ENCODE data around the gene IER3. TPM values are rescaled to one million over a fixed set of nuclear protein-coding genes. Genes with fewer than 3 reads are reported as not detected.

The IER3 gene
- total and polyA plus RNA-seq, 2 of the 13 experiments (the other 11 are each of a cell fraction or from before 2014, with no cell fraction given) = 51.1 to 131 TPM

DNA sequence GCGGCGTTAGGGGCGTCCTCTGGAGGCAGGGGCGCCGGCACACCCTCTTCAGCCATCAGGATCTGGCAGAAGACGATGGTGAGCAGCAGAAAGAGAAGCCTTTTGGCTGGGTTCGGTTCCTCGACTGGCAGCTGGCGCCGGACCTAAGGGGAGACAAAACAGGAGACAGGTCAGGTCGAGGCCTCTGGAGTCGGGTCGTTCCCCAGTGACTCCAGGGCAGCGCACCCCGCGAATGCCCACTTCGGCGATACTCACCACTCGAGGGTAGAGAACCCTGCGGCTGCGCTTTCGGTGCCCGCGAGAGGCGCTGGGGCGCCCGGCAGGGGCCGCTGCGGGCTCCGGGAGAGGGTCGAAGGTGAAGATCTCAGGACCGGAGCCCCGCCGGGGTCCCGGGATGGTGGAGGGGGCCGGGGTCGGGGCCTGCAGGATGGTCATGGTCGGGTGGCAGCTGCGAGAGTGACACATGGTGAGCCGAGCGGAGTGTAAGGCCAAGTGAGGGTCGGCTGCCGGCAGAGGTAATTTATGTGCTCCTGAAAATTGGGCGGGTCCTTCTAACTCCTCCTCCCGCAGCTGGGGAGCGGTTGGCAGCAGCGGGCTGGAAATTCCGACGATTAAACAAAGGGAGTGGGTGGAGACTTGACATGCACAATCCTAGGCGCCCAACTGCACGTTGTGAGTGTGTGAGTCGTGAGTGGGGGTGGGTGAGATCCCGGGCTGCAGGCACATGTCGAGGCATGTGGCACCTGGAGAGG is at the start of gene IER3 (continued):
- TF ChIP-seq, protein P1, sequence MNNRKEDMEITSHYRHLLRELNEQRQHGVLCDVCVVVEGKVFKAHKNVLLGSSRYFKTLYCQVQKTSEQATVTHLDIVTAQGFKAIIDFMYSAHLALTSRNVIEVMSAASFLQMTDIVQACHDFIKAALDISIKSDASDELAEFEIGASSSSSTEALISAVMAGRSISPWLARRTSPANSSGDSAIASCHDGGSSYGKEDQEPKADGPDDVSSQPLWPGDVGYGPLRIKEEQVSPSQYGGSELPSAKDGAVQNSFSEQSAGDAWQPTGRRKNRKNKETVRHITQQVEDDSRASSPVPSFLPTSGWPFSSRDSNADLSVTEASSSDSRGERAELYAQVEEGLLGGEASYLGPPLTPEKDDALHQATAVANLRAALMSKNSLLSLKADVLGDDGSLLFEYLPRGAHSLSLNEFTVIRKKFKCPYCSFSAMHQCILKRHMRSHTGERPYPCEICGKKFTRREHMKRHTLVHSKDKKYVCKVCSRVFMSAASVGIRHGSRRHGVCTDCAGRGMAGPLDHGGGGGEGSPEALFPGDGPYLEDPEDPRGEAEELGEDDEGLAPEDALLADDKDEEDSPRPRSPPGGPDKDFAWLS (CRISPR knock-in tag; IDR thresholded peaks at IDR 0.05; ENCODE audit: borderline replicate concordance) = no peak
- TF ChIP-seq NFIB (CRISPR knock-in tag; IDR thresholded peaks at IDR 0.05; ENCODE audit: borderline replicate concordance) = no peak
- no peak for TF ChIP-seq ZNF737 (CRISPR knock-in tag; IDR thresholded peaks at IDR 0.05; ENCODE audit: borderline replicate concordance)
- peak; percentile 44; the same call in 1 of the 2 replicates for TF ChIP-seq XBP1 (CRISPR knock-in tag; IDR thresholded peaks at IDR 0.05)
- no peak; the same call in 1 of the 2 replicates for TF ChIP-seq ZNF552 (CRISPR knock-in tag; IDR thresholded peaks at IDR 0.05; ENCODE audit: borderline replicate concordance)
- TF ChIP-seq, protein P2, sequence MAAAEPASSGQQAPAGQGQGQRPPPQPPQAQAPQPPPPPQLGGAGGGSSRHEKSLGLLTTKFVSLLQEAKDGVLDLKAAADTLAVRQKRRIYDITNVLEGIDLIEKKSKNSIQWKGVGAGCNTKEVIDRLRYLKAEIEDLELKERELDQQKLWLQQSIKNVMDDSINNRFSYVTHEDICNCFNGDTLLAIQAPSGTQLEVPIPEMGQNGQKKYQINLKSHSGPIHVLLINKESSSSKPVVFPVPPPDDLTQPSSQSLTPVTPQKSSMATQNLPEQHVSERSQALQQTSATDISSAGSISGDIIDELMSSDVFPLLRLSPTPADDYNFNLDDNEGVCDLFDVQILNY (CRISPR knock-in tag; conservative IDR thresholded peaks at IDR 0.05) = no peak
- TF ChIP-seq ZNF282 (IDR thresholded peaks at IDR 0.05; ENCODE audit: partially characterized antibody) = no peak
- peak; percentile 75 for TF ChIP-seq MEIS2 (CRISPR knock-in tag; IDR thresholded peaks at IDR 0.05)
- no peak for TF ChIP-seq ZNF10 (CRISPR knock-in tag; IDR thresholded peaks at IDR 0.05; ENCODE audit: borderline replicate concordance, low read depth)
- peak; percentile 88 for TF ChIP-seq ZNF816 (CRISPR knock-in tag; IDR thresholded peaks at IDR 0.05; ENCODE audit: borderline replicate concordance)
- no peak; the same call in 1 of the 2 replicates for TF ChIP-seq RFX5 (IDR thresholded peaks at IDR 0.05; ENCODE audit: low read depth, low read length)
- TF ChIP-seq RAD21 (CRISPR knock-in tag; IDR thresholded peaks at IDR 0.05) = peak; percentile 92
- no peak for TF ChIP-seq ZBTB8A (CRISPR knock-in tag; IDR thresholded peaks at IDR 0.05; ENCODE audit: borderline replicate concordance, low read depth)
- peak; percentile 69; the same call in 1 of the 2 replicates for TF ChIP-seq ZNF264 (CRISPR knock-in tag; IDR thresholded peaks at IDR 0.05)
- no peak for TF ChIP-seq HDAC6 (IDR thresholded peaks at IDR 0.05; ENCODE audit: low read depth, low read length)
- TF ChIP-seq, protein P3, sequence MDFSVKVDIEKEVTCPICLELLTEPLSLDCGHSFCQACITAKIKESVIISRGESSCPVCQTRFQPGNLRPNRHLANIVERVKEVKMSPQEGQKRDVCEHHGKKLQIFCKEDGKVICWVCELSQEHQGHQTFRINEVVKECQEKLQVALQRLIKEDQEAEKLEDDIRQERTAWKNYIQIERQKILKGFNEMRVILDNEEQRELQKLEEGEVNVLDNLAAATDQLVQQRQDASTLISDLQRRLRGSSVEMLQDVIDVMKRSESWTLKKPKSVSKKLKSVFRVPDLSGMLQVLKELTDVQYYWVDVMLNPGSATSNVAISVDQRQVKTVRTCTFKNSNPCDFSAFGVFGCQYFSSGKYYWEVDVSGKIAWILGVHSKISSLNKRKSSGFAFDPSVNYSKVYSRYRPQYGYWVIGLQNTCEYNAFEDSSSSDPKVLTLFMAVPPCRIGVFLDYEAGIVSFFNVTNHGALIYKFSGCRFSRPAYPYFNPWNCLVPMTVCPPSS (IDR thresholded peaks at IDR 0.05) = no peak
- TF ChIP-seq GZF1 (CRISPR knock-in tag; IDR thresholded peaks at IDR 0.05) = no peak; the same call in 1 of the 2 replicates
- TF ChIP-seq, protein P4, sequence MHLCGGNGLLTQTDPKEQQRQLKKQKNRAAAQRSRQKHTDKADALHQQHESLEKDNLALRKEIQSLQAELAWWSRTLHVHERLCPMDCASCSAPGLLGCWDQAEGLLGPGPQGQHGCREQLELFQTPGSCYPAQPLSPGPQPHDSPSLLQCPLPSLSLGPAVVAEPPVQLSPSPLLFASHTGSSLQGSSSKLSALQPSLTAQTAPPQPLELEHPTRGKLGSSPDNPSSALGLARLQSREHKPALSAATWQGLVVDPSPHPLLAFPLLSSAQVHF (CRISPR knock-in tag; IDR thresholded peaks at IDR 0.05) = peak; percentile 72; the same call in 1 of the 2 replicates
- TF ChIP-seq, protein P5, sequence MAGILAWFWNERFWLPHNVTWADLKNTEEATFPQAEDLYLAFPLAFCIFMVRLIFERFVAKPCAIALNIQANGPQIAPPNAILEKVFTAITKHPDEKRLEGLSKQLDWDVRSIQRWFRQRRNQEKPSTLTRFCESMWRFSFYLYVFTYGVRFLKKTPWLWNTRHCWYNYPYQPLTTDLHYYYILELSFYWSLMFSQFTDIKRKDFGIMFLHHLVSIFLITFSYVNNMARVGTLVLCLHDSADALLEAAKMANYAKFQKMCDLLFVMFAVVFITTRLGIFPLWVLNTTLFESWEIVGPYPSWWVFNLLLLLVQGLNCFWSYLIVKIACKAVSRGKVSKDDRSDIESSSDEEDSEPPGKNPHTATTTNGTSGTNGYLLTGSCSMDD (CRISPR knock-in tag; IDR thresholded peaks at IDR 0.05) = 0 out of 2 replicates have a peak, but pooled peaks have one; percentile 29
- TF ChIP-seq, protein P6, sequence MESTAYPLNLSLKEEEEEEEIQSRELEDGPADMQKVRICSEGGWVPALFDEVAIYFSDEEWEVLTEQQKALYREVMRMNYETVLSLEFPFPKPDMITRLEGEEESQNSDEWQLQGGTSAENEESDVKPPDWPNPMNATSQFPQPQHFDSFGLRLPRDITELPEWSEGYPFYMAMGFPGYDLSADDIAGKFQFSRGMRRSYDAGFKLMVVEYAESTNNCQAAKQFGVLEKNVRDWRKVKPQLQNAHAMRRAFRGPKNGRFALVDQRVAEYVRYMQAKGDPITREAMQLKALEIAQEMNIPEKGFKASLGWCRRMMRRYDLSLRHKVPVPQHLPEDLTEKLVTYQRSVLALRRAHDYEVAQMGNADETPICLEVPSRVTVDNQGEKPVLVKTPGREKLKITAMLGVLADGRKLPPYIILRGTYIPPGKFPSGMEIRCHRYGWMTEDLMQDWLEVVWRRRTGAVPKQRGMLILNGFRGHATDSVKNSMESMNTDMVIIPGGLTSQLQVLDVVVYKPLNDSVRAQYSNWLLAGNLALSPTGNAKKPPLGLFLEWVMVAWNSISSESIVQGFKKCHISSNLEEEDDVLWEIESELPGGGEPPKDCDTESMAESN (CRISPR knock-in tag; conservative IDR thresholded peaks at IDR 0.05) = peak; percentile 52
- no peak for TF ChIP-seq CBX2 (IDR thresholded peaks at IDR 0.05; ENCODE audit: low read depth, low read length)
- no peak for TF ChIP-seq CBX2 (CRISPR knock-in tag; IDR thresholded peaks at IDR 0.05; ENCODE audit: low read depth)
